Upper lobe of left lung (tissue), 6 donors: ENCODE data around the gene MTSS2. TPM values are rescaled to one million over a fixed set of nuclear protein-coding genes. Genes with fewer than 3 reads are reported as not detected.

Source experiments
- ATAC-seq, 2 donors: fragments of 200-7000 bp; cut with Tn5 transposase; one replicate each; pipeline ENCODE4 v1.9.1; 2022; ENCODE audit warnings: mild to moderate bottlenecking in 2 of 2, moderate library complexity in 2 of 2; ENCODE audit not compliant: low FRiP score in 2 of 2
- DNase-seq, 2 donors: peaks; one replicate each; pipeline ENCODE4 v3.0.0-alpha.2; 2019 to 2020
- H3K27ac ChIP-seq, 4 donors: fragments of 200-600 bp; sonication (generic); one replicate each; pipeline ENCODE4 v1.5.1; 2016 to 2019
- H3K27me3 ChIP-seq, 4 donors: fragments of 200-600 bp; sonication (generic); one replicate each; pipeline ENCODE4 v1.5.1; 2017 to 2019
- H3K36me3 ChIP-seq, 4 donors: fragments of 200-600 bp; sonication (generic); one replicate each; pipeline ENCODE4 v1.5.1; 2016 to 2019
- H3K4me1 ChIP-seq, 4 donors: fragments of 200-600 bp; sonication (generic); one replicate each; pipeline ENCODE4 v1.5.1; 2018 to 2019
- H3K4me3 ChIP-seq, 4 donors: fragments of 200-600 bp; sonication (generic); one replicate each; pipeline ENCODE4 v1.5.1; 2017 to 2019; ENCODE audit warnings: mild to moderate bottlenecking in 2 of 4, moderate library complexity in 1 of 4
- H3K9me3 ChIP-seq, 4 donors: fragments of 200-600 bp; sonication (generic); one replicate each; pipeline ENCODE4 v1.5.1; 2018 to 2019
- CTCF ChIP-seq, 6 experiments: fragments of 450-650 bp in 4 of 6; fragments of 200-600 bp in 2 of 6; sonication (generic) in 2 of 6; IDR thresholded peaks; one replicate each; pipeline ENCODE4 v1.5.1; 2016 to 2019; ENCODE audit warnings: antibody characterized with exemption in 6 of 6
- EP300 ChIP-seq, 4 donors: sonication (generic); formaldehyde crosslinking; IDR thresholded peaks; one replicate each; pipeline ENCODE4 v1.5.1; 2017; ENCODE audit warnings: antibody characterized with exemption in 4 of 4, control low read depth in 2 of 4
- POLR2A ChIP-seq, 4 donors: fragments of 450-650 bp; IDR thresholded peaks; one replicate each; pipeline ENCODE4 v1.5.1; 2016 to 2017; ENCODE audit warnings: antibody characterized with exemption in 4 of 4, mild to moderate bottlenecking in 2 of 4
- POLR2AphosphoS5 ChIP-seq, 2 donors: sonication (generic); formaldehyde crosslinking; IDR thresholded peaks; one replicate each; pipeline ENCODE4 v1.5.1; 2017; ENCODE audit warnings: antibody characterized with exemption in 2 of 2
- WGBS, 2 donors: methylation state at CpG; one replicate each; pipeline ENCODE4 v1.1.5; 2017 to 2018; 5-methylcytosine and 5-hydroxymethylcytosine counted together
- total RNA-seq, 6 donors: library from RNA; depleted of rRNA in 4 of 6; stranded (reverse); fragments of >200 nt in 4 of 6; gene quantifications; one replicate each; pipeline versions ENCODE4 v1.1.0 to v1.2.1, GENCODE V29; 2016 to 2021
- donor health status: DM: no; HTN: no; CAD: no; lungs with moderate emphysema.
- donor health status: DM: no; HTN: yes; CAD: no; lungs with severe emphysema.

The MTSS2 gene
- total RNA-seq, 6 donors from 2014 or later, result 40.7 to 202 (median 72.4) TPM

GRCh38 chr16:70683146-70683944 lies 2.5 kb downstream of the MTSS2 start:
- Histone ChIP-seq H3K4me3 (peak overlapping the region in 3 of 4 donors; percentile 65 to 88 (median 79)), H3K36me3 (peaks cover 7 to 21% (median 16%) of the 10 kb centered on the region in 4 donors), H3K27ac (peak overlapping the region in 3 of 4 donors; percentile 88 to 93 (median 89)), H3K4me1 (peaks cover 69 to 87% (median 73%) of the 10 kb centered on the region in 4 donors), H3K9me3 (no peaks in the 10 kb centered on the region), H3K27me3 (peaks cover 0 to 3% (median 0%) of the 10 kb centered on the region in 4 donors)
- peak in 1 of 2 donors; percentile 54 for DNase-seq
- WGBS, 2 donors, result 86 to 90% methylated on average over 7 to 13 of the region's 13 CpGs
- no peak for ATAC-seq
- no peak for TF ChIP-seq CTCF (IDR thresholded peaks at IDR 0.05)
- no peak for TF ChIP-seq POLR2AphosphoS5 (IDR thresholded peaks at IDR 0.05)
- no peak for TF ChIP-seq POLR2A (IDR thresholded peaks at IDR 0.05)
- no peak for TF ChIP-seq EP300 (IDR thresholded peaks at IDR 0.05)

- H3K4me1 ChIP-seq, result peaks cover 60 to 78% (median 65%) of the 10 kb centered on the region in 4 donors
- peak overlapping the region in 2 of 4 donors; percentile 10 to 65 for H3K4me3 ChIP-seq
- peaks cover 15 to 30% (median 25%) of the 10 kb centered on the region in 4 donors for H3K36me3 ChIP-seq
- H3K9me3 ChIP-seq, result no peaks in the 10 kb centered on the region
- ATAC-seq (no peak), DNase-seq (peak in 1 of 2 donors; percentile 9)
- TF ChIP-seq POLR2A (IDR thresholded peaks at IDR 0.05) (no peak), EP300 (IDR thresholded peaks at IDR 0.05) (no peak), CTCF (IDR thresholded peaks at IDR 0.05) (no peak), POLR2AphosphoS5 (IDR thresholded peaks at IDR 0.05) (no peak)
- 48 to 56% methylated on average over 9 to 14 of the region's 14 CpGs for WGBS, 2 donors
- H3K27me3 ChIP-seq, result peaks cover 0 to 3% (median 0%) of the 10 kb centered on the region in 4 donors
- peak overlapping the region; percentile 61 to 93 (median 88) for H3K27ac ChIP-seq
These were observed 3.4 kb downstream of the MTSS2 start for GRCh38 chr16:70682239-70683145.

- DNase-seq (peak in 1 of 2 donors; percentile 67), ATAC-seq (no peak)
- TF ChIP-seq EP300 (IDR thresholded peaks at IDR 0.05) (no peak), CTCF (IDR thresholded peaks at IDR 0.05) (no peak), POLR2A (IDR thresholded peaks at IDR 0.05) (no peak), POLR2AphosphoS5 (IDR thresholded peaks at IDR 0.05) (no peak)
- Histone ChIP-seq H3K9me3 (no peaks in the 10 kb centered on the region), H3K4me1 (peaks cover 51 to 69% (median 56%) of the 10 kb centered on the region in 4 donors), H3K27ac (peak overlapping the region; percentile 61 to 93 (median 78)), H3K4me3 (peak overlapping the region in 2 of 4 donors; percentile 10 to 65), H3K27me3 (peaks cover 0 to 3% (median 0%) of the 10 kb centered on the region in 4 donors), H3K36me3 (peaks cover 16 to 39% (median 31%) of the 10 kb centered on the region in 4 donors)
- 40 to 63% methylated on average over 5 to 10 of the region's 13 CpGs for WGBS, 2 donors
These were observed 4.2 kb downstream of the MTSS2 start for GRCh38 chr16:70681382-70682238.
